Osteocyte (in vitro differentiated cells): ENCODE results near the gene HERC5. TPM values are rescaled to one million over a fixed set of nuclear protein-coding genes. Genes with fewer than 3 reads are reported as not detected.

ENCODE experiments used
- total RNA-seq: library from RNA; stranded (reverse); gene quantifications from 2 replicates; pipeline ENCODE4 v1.2.1, GENCODE V29; 2021

HERC5 gene
- total RNA-seq, 1 donor from 2014 or later = 0.81 TPM

Other genes starting within 250 kb of the HERC5 start
- gene PPM1K, start 172.6 kb upstream of the HERC5 start, total RNA-seq = 11.9 and 15.9 TPM in 2 replicates
- 2.3 and 2.8 TPM in 2 replicates for gene HERC6, start 78.3 kb upstream of the HERC5 start, total RNA-seq
- gene PYURF, start 66.7 kb downstream of the HERC5 start, total RNA-seq = 67.0 and 69.1 TPM in 2 replicates
- 15.4 and 16.0 TPM in 2 replicates for gene HERC3, start 135.4 kb downstream of the HERC5 start, total RNA-seq
- 5.6 and 5.7 TPM in 2 replicates for gene NAP1L5, start 240.7 kb downstream of the HERC5 start, total RNA-seq